ENCODE measurements around the gene CAPN9. TPM values are rescaled to one million over a fixed set of nuclear protein-coding genes. Genes with fewer than 3 reads are reported as not detected.

Gene CAPN9
- total and polyA plus RNA-seq, 4 donors = not detected

DNA sequence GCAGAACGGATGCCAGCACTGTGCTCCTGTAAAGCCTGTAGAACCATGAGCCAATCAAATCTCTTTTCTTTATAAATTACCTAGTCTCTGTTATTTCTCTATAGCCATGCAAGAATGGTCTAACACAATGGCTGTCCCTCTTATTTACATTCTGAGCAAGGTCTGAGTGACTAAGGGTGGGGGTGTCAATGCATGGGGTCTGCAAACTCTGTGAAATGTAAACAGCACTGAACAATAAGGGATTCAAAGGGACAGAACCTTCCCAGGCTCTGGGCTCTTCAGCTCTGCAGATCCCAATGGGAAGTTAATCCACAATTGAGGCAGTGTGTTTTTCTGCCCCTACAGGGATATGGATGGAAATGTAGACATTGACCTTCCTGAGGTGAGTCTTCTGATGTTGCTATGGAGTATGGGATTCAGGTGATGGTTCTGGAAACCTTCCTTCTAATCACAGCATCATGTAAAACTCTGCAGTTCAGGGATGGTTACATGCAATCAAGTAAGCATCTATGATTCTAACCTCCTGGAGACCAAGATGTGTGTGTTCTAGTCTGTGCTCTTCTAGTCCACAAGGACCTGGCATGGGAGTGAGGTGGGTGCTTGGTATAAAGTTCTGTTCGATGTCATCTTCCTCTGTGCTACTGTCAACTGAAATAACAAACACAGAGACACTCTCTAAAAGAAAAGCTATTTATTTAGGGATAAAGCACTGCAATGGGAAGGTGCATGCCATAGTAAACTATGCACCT, 38.6 kb downstream of the CAPN9 start:
- Histone ChIP-seq H3K36me3 (ENCODE audit: control insufficient read depth in 4 of 4, insufficient read depth in 3 of 4, low read depth in 1 of 4, low read length in 3 of 4) (no peaks in the 10 kb centered on the region), H3K27me3 (ENCODE audit: control insufficient read depth in 4 of 4, insufficient read depth in 4 of 4, low read length in 3 of 4) (no peaks in the 10 kb centered on the region), H3K4me1 (ENCODE audit: control insufficient read depth in 4 of 4, insufficient read depth in 4 of 4, low read length in 3 of 4) (no peaks in the 10 kb centered on the region), H3K9me3 (ENCODE audit: control insufficient read depth in 4 of 4, low read length in 3 of 4) (no peaks in the 10 kb centered on the region), H3K4me3 (ENCODE audit: low read depth in 1 of 3, low read length in 3 of 3) (no peak overlapping the region), H3K27ac (ENCODE audit: low read depth in 1 of 2, low read length in 2 of 2) (no peak overlapping the region), H3K9ac (ENCODE audit: low read depth in 1 of 2, low read length in 2 of 2) (no peak overlapping the region)
- no peak for TF ChIP-seq TAF1 (conservative IDR thresholded peaks at IDR 0.05)
- TF ChIP-seq YY1 (IDR thresholded peaks at IDR 0.05) = no peak
- no peak for TF ChIP-seq JUND (IDR thresholded peaks at IDR 0.05)
- TF ChIP-seq RAD21 (IDR thresholded peaks at IDR 0.05) = no peak
- TF ChIP-seq FOXA2 (IDR thresholded peaks at IDR 0.05) = no peak
- TF ChIP-seq RXRA (IDR thresholded peaks at IDR 0.05) = no peak
- TF ChIP-seq MAX (IDR thresholded peaks at IDR 0.05) = no peak
- 54% methylated on average over 2 of the region's 2 CpGs for WGBS
- DNase-seq (ENCODE audit: low spot score) = no peak

GRCh38 chr1:230786385-230786753, 39.2 kb downstream of the CAPN9 start:
- Histone ChIP-seq H3K9me3 (ENCODE audit: control insufficient read depth in 4 of 4, low read length in 3 of 4) (no peaks in the 10 kb centered on the region), H3K9ac (ENCODE audit: low read depth in 1 of 2, low read length in 2 of 2) (no peak overlapping the region), H3K4me1 (ENCODE audit: control insufficient read depth in 4 of 4, insufficient read depth in 4 of 4, low read length in 3 of 4) (no peaks in the 10 kb centered on the region), H3K27ac (ENCODE audit: low read depth in 1 of 2, low read length in 2 of 2) (no peak overlapping the region), H3K27me3 (ENCODE audit: control insufficient read depth in 4 of 4, insufficient read depth in 4 of 4, low read length in 3 of 4) (no peaks in the 10 kb centered on the region), H3K36me3 (ENCODE audit: control insufficient read depth in 4 of 4, insufficient read depth in 3 of 4, low read depth in 1 of 4, low read length in 3 of 4) (no peaks in the 10 kb centered on the region), H3K4me3 (ENCODE audit: low read depth in 1 of 3, low read length in 3 of 3) (no peak overlapping the region)
- no peak for TF ChIP-seq HNF4G (IDR thresholded peaks at IDR 0.05)
- no peak for TF ChIP-seq SP1 (IDR thresholded peaks at IDR 0.05)
- TF ChIP-seq EGR1 (IDR thresholded peaks at IDR 0.05; ENCODE audit: low read depth in 2 of 2) = no peak
- no peak for TF ChIP-seq CTCF (IDR thresholded peaks at IDR 0.05; ENCODE audit: low read depth, low read length, missing input control)
- no peak for TF ChIP-seq JUND (IDR thresholded peaks at IDR 0.05)
- TF ChIP-seq MAX (IDR thresholded peaks at IDR 0.05) = no peak
- TF ChIP-seq, protein P1, sequence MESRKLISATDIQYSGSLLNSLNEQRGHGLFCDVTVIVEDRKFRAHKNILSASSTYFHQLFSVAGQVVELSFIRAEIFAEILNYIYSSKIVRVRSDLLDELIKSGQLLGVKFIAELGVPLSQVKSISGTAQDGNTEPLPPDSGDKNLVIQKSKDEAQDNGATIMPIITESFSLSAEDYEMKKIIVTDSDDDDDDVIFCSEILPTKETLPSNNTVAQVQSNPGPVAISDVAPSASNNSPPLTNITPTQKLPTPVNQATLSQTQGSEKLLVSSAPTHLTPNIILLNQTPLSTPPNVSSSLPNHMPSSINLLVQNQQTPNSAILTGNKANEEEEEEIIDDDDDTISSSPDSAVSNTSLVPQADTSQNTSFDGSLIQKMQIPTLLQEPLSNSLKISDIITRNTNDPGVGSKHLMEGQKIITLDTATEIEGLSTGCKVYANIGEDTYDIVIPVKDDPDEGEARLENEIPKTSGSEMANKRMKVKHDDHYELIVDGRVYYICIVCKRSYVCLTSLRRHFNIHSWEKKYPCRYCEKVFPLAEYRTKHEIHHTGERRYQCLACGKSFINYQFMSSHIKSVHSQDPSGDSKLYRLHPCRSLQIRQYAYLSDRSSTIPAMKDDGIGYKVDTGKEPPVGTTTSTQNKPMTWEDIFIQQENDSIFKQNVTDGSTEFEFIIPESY (IDR thresholded peaks at IDR 0.05) = no peak
- no peak for TF ChIP-seq RAD21 (IDR thresholded peaks at IDR 0.05)
- 90% methylated on average over 3 of the region's 3 CpGs for WGBS
- DNase-seq (ENCODE audit: low spot score) = no peak

DNA sequence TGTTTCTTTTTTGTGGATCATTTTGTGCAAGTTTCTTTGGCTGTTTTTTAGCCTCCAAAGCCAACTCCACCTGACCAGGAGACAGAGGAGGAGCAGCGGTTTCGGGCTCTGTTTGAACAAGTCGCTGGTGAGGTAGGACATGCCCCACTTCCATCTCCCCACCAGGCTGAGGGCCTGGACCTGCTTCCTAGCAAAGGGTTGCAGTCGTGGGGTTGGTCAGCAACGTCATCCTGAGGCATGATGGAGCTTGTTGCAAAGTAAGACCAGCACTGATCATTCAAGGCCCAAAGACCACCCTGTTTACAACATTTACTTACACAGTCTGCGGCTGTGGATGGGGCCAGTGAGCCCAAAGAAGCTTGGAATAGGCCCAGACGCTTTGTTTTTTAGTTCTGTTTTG, 40.3 kb downstream of the CAPN9 start:
- no peak for TF ChIP-seq JUND (IDR thresholded peaks at IDR 0.05)
- no peaks in the 10 kb centered on the region for H3K27me3 ChIP-seq (ENCODE audit: control insufficient read depth in 4 of 4, insufficient read depth in 4 of 4, low read length in 3 of 4)
- no peak overlapping the region for H3K9ac ChIP-seq (ENCODE audit: low read depth in 1 of 2, low read length in 2 of 2)
- H3K27ac ChIP-seq (ENCODE audit: low read depth in 1 of 2, low read length in 2 of 2) = no peak overlapping the region
- no peaks in the 10 kb centered on the region for H3K4me1 ChIP-seq (ENCODE audit: control insufficient read depth in 4 of 4, insufficient read depth in 4 of 4, low read length in 3 of 4)
- H3K36me3 ChIP-seq (ENCODE audit: control insufficient read depth in 4 of 4, insufficient read depth in 3 of 4, low read depth in 1 of 4, low read length in 3 of 4) = no peaks in the 10 kb centered on the region
- no peak overlapping the region for H3K4me3 ChIP-seq (ENCODE audit: low read depth in 1 of 3, low read length in 3 of 3)
- H3K9me3 ChIP-seq (ENCODE audit: control insufficient read depth in 4 of 4, low read length in 3 of 4) = no peaks in the 10 kb centered on the region
- WGBS = 86% methylated on average over 7 of the region's 7 CpGs
- DNase-seq (ENCODE audit: low spot score) = no peak

All from liver (tissue), 9 donors.